ENCODE measurements around the gene RASSF5. TPM values are rescaled to one million over a fixed set of nuclear protein-coding genes. Genes with fewer than 3 reads are reported as not detected.
A peak's percentile ranks its signal among the peaks of the same experiment; 100 is the strongest.

RASSF5 gene
- total and polyA plus RNA-seq, 2 of the 13 experiments (the other 11 are each of a cell fraction or from before 2014, with no cell fraction given) = 0.18 to 0.40 TPM

- CTCF ChIA-PET (ENCODE audit: low intra/inter-chr PET ratio, low total read pairs) = no interaction called here
- TF ChIP-seq BORCS8-MEF2B (CRISPR knock-in tag; IDR thresholded peaks at IDR 0.05) (no peak), ZBTB46 (CRISPR knock-in tag; IDR thresholded peaks at IDR 0.05; ENCODE audit: borderline replicate concordance) (no peak), CREB1 (IDR thresholded peaks at IDR 0.05) (0 out of 2 replicates have a peak, but pooled peaks have one; percentile 5), CREB1 (CRISPR knock-in tag; IDR thresholded peaks at IDR 0.05) (no peak)
- no peak overlapping the region for H3K4me3 ChIP-seq (replicated peaks in 1 of 3; ENCODE audit: insufficient read depth in 1 of 3, low read depth in 2 of 3, low read length in 3 of 3)
- intact Hi-C loops (cut with micrococcal nuclease; ENCODE audit: unreplicated experiment) (no loop called here), in situ Hi-C loops (cut with HindIII; ENCODE audit: extremely low pct_ligation_motif_present, low pct_unique_long_range_greater_than_20kb) (no loop called here)
- ATAC-seq (no peak), DNase-seq (ENCODE audit: low spot score) (no peak), FAIRE-seq (no peak)
- no peaks in the 10 kb centered on the region for H3K9me3 ChIP-seq (ENCODE audit: low read length)
- H3K27me3 ChIP-seq (ENCODE audit: control insufficient read depth in 1 of 2, insufficient read depth in 2 of 2, low read length in 2 of 2) = no peaks in the 10 kb centered on the region
- H3K79me2 ChIP-seq (ENCODE audit: insufficient read depth, low read length) = no peaks in the 10 kb centered on the region
- WGBS (ENCODE audit: low lambda C conversion rate) = 35% methylated on average over 10 of the region's 10 CpGs
- H3K27ac ChIP-seq (ENCODE audit: extremely low read length, insufficient read depth, low read length) = no peak overlapping the region
- no peaks in the 10 kb centered on the region; the same call in 1 of the 2 replicates for H4K20me1 ChIP-seq (ENCODE audit: insufficient read depth, low read length)
- no peak overlapping the region for H2AFZ ChIP-seq (ENCODE audit: low read length)
- BruUV-seq (replicated peaks) = no TSS peak
- POLR2A ChIA-PET = no interaction called here
- no peak overlapping the region for H3K9ac ChIP-seq (ENCODE audit: insufficient read depth, low read depth, low read length)
- no peaks in the 10 kb centered on the region for H3K36me3 ChIP-seq (replicated peaks in 1 of 2; ENCODE audit: control insufficient read depth in 1 of 2, insufficient read depth in 2 of 2, low read length in 2 of 2)
- no peaks in the 10 kb centered on the region for H3K4me1 ChIP-seq (ENCODE audit: insufficient read depth, low read length)
- no peak overlapping the region for H3K4me2 ChIP-seq (ENCODE audit: low read depth, low read length)
Observed at GRCh38 chr1:206578068-206578977, 71.0 kb downstream of the RASSF5 start.

GRCh38 chr1:206578978-206579374 is 71.6 kb downstream of the RASSF5 start:
- no peaks in the 10 kb centered on the region for H3K4me1 ChIP-seq (ENCODE audit: insufficient read depth, low read length)
- no peak overlapping the region for H3K4me2 ChIP-seq (ENCODE audit: low read depth, low read length)
- H3K27me3 ChIP-seq (ENCODE audit: control insufficient read depth in 1 of 2, insufficient read depth in 2 of 2, low read length in 2 of 2) = no peaks in the 10 kb centered on the region
- H3K36me3 ChIP-seq (replicated peaks in 1 of 2; ENCODE audit: control insufficient read depth in 1 of 2, insufficient read depth in 2 of 2, low read length in 2 of 2) = no peaks in the 10 kb centered on the region
- no peak overlapping the region for H3K9ac ChIP-seq (ENCODE audit: insufficient read depth, low read depth, low read length)
- ATAC-seq (no peak), DNase-seq (ENCODE audit: low spot score) (no peak), FAIRE-seq (no peak)
- in situ Hi-C loops (cut with HindIII; ENCODE audit: extremely low pct_ligation_motif_present, low pct_unique_long_range_greater_than_20kb) (no loop called here), intact Hi-C loops (cut with micrococcal nuclease; ENCODE audit: unreplicated experiment) (no loop called here)
- no peaks in the 10 kb centered on the region for H3K79me2 ChIP-seq (ENCODE audit: insufficient read depth, low read length)
- no peak overlapping the region for H3K4me3 ChIP-seq (replicated peaks in 1 of 3; ENCODE audit: insufficient read depth in 1 of 3, low read depth in 2 of 3, low read length in 3 of 3)
- ChIA-PET CTCF (ENCODE audit: low intra/inter-chr PET ratio, low total read pairs) (no interaction called here), POLR2A (no interaction called here)
- H3K9me3 ChIP-seq (ENCODE audit: low read length) = no peaks in the 10 kb centered on the region
- WGBS (ENCODE audit: low lambda C conversion rate) = 51% methylated on average over 4 of the region's 4 CpGs
- H3K27ac ChIP-seq (ENCODE audit: extremely low read length, insufficient read depth, low read length) = no peak overlapping the region
- no peaks in the 10 kb centered on the region; the same call in 1 of the 2 replicates for H4K20me1 ChIP-seq (ENCODE audit: insufficient read depth, low read length)
- no peak overlapping the region for H2AFZ ChIP-seq (ENCODE audit: low read length)
- BruUV-seq (replicated peaks) = no TSS peak
- no peak for TF ChIP-seq GLMP (CRISPR knock-in tag; IDR thresholded peaks at IDR 0.05; ENCODE audit: borderline replicate concordance)
